HG03095 (cell line): ENCODE measurements around the gene SIPA1L3.

Experiments used
- ATAC-seq: cut with Tn5 transposase; IDR thresholded peaks from one replicate; pipeline ENCODE4 v1.9.1; 2021; ENCODE audit warnings: moderate library complexity; ENCODE audit not compliant: unreplicated experiment

Gene SIPA1L3

GRCh38 chr19:38180071-38180470 lies 273.1 kb downstream of the SIPA1L3 start:
- no peak for ATAC-seq

- ATAC-seq = no peak
Measured at GRCh38 chr19:38182536-38183210, 275.7 kb downstream of the SIPA1L3 start.

GRCh38 chr19:38183251-38183897 lies 276.4 kb downstream of the SIPA1L3 start:
- ATAC-seq = no peak

- ATAC-seq = no peak
Measured at GRCh38 chr19:38184815-38185214, 277.8 kb downstream of the SIPA1L3 start.

GRCh38 chr19:38185562-38185961 lies 278.6 kb downstream of the SIPA1L3 start:
- ATAC-seq = no peak

- no peak for ATAC-seq
Measured at GRCh38 chr19:38190061-38190460, 283.1 kb downstream of the SIPA1L3 start.

- ATAC-seq = no peak
Measured at GRCh38 chr19:38190793-38191192, 283.8 kb downstream of the SIPA1L3 start.

GRCh38 chr19:38191747-38192146 lies 284.7 kb downstream of the SIPA1L3 start:
- no peak for ATAC-seq

- no peak for ATAC-seq
Measured at GRCh38 chr19:38193445-38193844, 286.4 kb downstream of the SIPA1L3 start.

- ATAC-seq = no peak
Measured at GRCh38 chr19:38194061-38194701, 287.2 kb downstream of the SIPA1L3 start.

GRCh38 chr19:38195237-38195636 lies 288.2 kb downstream of the SIPA1L3 start:
- no peak for ATAC-seq

- ATAC-seq = no peak
Measured at GRCh38 chr19:38196245-38196837, 289.3 kb downstream of the SIPA1L3 start.

GRCh38 chr19:38196948-38197656 lies 290.1 kb downstream of the SIPA1L3 start:
- ATAC-seq = no peak

- ATAC-seq = no peak
Measured at GRCh38 chr19:38197937-38198704, 291.1 kb downstream of the SIPA1L3 start.

GRCh38 chr19:38199340-38199739 lies 292.3 kb downstream of the SIPA1L3 start:
- ATAC-seq = no peak

GRCh38 chr19:38201731-38202130 lies 294.7 kb downstream of the SIPA1L3 start:
- no peak for ATAC-seq

- no peak for ATAC-seq
Measured at GRCh38 chr19:38202504-38202903, 295.5 kb downstream of the SIPA1L3 start.

GRCh38 chr19:38203197-38203596 lies 296.2 kb downstream of the SIPA1L3 start:
- ATAC-seq = no peak

- ATAC-seq = no peak
Measured at GRCh38 chr19:38204096-38204495, 297.1 kb downstream of the SIPA1L3 start.

GRCh38 chr19:38204728-38205127 lies 297.7 kb downstream of the SIPA1L3 start:
- ATAC-seq = no peak
